IMR-90 (cell line): Measurements from ENCODE around the gene L1CAM. TPM values are rescaled to one million over a fixed set of nuclear protein-coding genes. Genes with fewer than 3 reads are reported as not detected.

ENCODE experiments used
- ATAC-seq: fragments of 200-7000 bp; cut with Tn5 transposase; 2 replicates; pipeline ENCODE4 v1.9.1; 2020; ENCODE audit warnings: low read depth, mild to moderate bottlenecking, moderate library complexity
- BruUV-seq: library from RNA; stranded (reverse); fragments of 400-500 nt; replicated peaks from 2 replicates; lab custom pipeline; 2021; lab: Mats Ljungman, UMichigan
- CTCF ChIA-PET: fragments of 300-600 bp; formaldehyde crosslinking; extraction: SDS; loops from one replicate; lab custom pipeline; 2021; ENCODE audit warnings: antibody characterized with exemption; lab: Yijun Ruan, JAX
- POLR2A ChIA-PET: fragments of 300-600 bp; sonication (Branson Sonifier 250); formaldehyde crosslinking; loops from one replicate; lab custom pipeline; 2022; ENCODE audit warnings: antibody characterized with exemption; ENCODE audit not compliant: unreplicated experiment; lab: Charles Lee
- DNase-seq: peaks from one replicate; pipeline ENCODE4 v3.0.0; 2013
- H2AFZ ChIP-seq: replicated peaks from 2 replicates; pipeline ENCODE3; 2013; ENCODE audit warnings: low read length, mild to moderate bottlenecking; ENCODE audit not compliant: poor library complexity
- H2AK5ac ChIP-seq: 2 replicates; pipeline ENCODE4 v1.6.1; 2013; ENCODE audit warnings: low read depth, low read length, inconsistent platforms
- H2AK9ac ChIP-seq: replicated peaks from 2 replicates; pipeline ENCODE3; 2013; ENCODE audit warnings: mild to moderate bottlenecking, low read depth, low read length, moderate library complexity; ENCODE audit not compliant: poor library complexity
- H2BK120ac ChIP-seq: 2 replicates; pipeline ENCODE4 v1.6.1; 2013; ENCODE audit warnings: low read depth, low read length, inconsistent platforms
- H2BK15ac ChIP-seq: 3 replicates; pipeline ENCODE4 v1.6.1; 2013; ENCODE audit warnings: low read depth, low read length, inconsistent platforms
- H2BK20ac ChIP-seq: 2 replicates; pipeline ENCODE4 v1.6.1; 2013; ENCODE audit warnings: low read depth, mild to moderate bottlenecking, inconsistent platforms, low read length, moderate library complexity
- H2BK5ac ChIP-seq: 2 replicates; pipeline ENCODE4 v1.6.1; 2013; ENCODE audit warnings: mild to moderate bottlenecking, low read depth, low read length, inconsistent platforms; ENCODE audit not compliant: poor library complexity, severe bottlenecking
- H3K14ac ChIP-seq: replicated peaks from 2 replicates; pipeline ENCODE4 v1.6.1; 2013; ENCODE audit warnings: low read depth, low read length, inconsistent platforms
- H3K18ac ChIP-seq: 2 replicates; pipeline ENCODE4 v1.6.1; 2013; ENCODE audit warnings: low read depth, low read length, control low read depth
- H3K23ac ChIP-seq: 2 replicates; pipeline ENCODE4 v1.6.1; 2013; ENCODE audit warnings: low read depth, low read length, inconsistent platforms
- H3K27ac ChIP-seq: 2 replicates; pipeline ENCODE4 v1.5.1; 2013; ENCODE audit warnings: mild to moderate bottlenecking, control low read depth, low read length; ENCODE audit not compliant: insufficient read depth
- H3K27me3 ChIP-seq: 2 replicates; pipeline ENCODE4 v1.6.1; 2013; ENCODE audit warnings: low read length; ENCODE audit not compliant: control insufficient read depth, insufficient read depth
- H3K36me3 ChIP-seq: 2 replicates; pipeline ENCODE4 v1.6.1; 2013; ENCODE audit warnings: low read length, mixed read lengths; ENCODE audit not compliant: control insufficient read depth, insufficient read depth
- H3K4ac ChIP-seq: 2 replicates; pipeline ENCODE4 v1.6.1; 2013; ENCODE audit warnings: low read depth, low read length, inconsistent platforms
- H3K4me1 ChIP-seq: 2 replicates; pipeline ENCODE4 v1.6.1; 2013; ENCODE audit warnings: low read length, mixed read lengths; ENCODE audit not compliant: control insufficient read depth, insufficient read depth
- H3K4me2 ChIP-seq: 2 replicates; pipeline ENCODE4 v1.6.1; 2013; ENCODE audit warnings: low read depth, mild to moderate bottlenecking, control low read depth, low read length, moderate library complexity
- H3K4me3 ChIP-seq: 2 replicates; pipeline ENCODE4 v1.5.1; 2013; ENCODE audit warnings: low read depth, mild to moderate bottlenecking, control low read depth, low read length, moderate library complexity; ENCODE audit not compliant: insufficient read depth
- H3K56ac ChIP-seq: 2 replicates; pipeline ENCODE4 v1.6.1; 2013; ENCODE audit warnings: low read length, inconsistent platforms; ENCODE audit not compliant: insufficient read depth; ENCODE audit errors: extremely low read depth
- H3K79me1 ChIP-seq, 2 experiments: 2 replicates each; pipeline ENCODE4 v1.6.1; 2013; ENCODE audit warnings: low read length in 2 of 2, inconsistent platforms in 1 of 2, low read depth in 1 of 2
- H3K9ac ChIP-seq: 2 replicates; pipeline ENCODE4 v1.6.1; 2013; ENCODE audit warnings: low read depth, low read length, control low read depth
- H3K9me1 ChIP-seq: 2 replicates; pipeline ENCODE4 v1.6.1; 2013; ENCODE audit warnings: low read length, inconsistent platforms; ENCODE audit not compliant: insufficient read depth
- H3K9me3 ChIP-seq: 2 replicates; pipeline ENCODE4 v1.6.1; 2013; ENCODE audit warnings: low read length; ENCODE audit not compliant: control insufficient read depth, insufficient read depth
- H4K20me1 ChIP-seq: 2 replicates; pipeline ENCODE4 v1.6.1; 2013; ENCODE audit warnings: low read length, inconsistent platforms; ENCODE audit not compliant: insufficient read depth
- H4K5ac ChIP-seq: 2 replicates; pipeline ENCODE4 v1.6.1; 2013; ENCODE audit warnings: mild to moderate bottlenecking, low read depth, low read length, control low read depth
- H4K8ac ChIP-seq, 2 experiments: 2 replicates each; pipeline ENCODE4 v1.6.1; 2013; ENCODE audit warnings: low read depth in 2 of 2, low read length in 2 of 2, control low read depth in 1 of 2, inconsistent platforms in 1 of 2
- H4K91ac ChIP-seq: 2 replicates; pipeline ENCODE4 v1.6.1; 2013; ENCODE audit warnings: low read depth, low read length, inconsistent platforms; ENCODE audit not compliant: insufficient read depth
- BHLHE40 ChIP-seq: fragments of 150-350 bp; IDR thresholded peaks from 2 replicates; pipeline ENCODE4 v1.6.1; 2016; ENCODE audit warnings: mild to moderate bottlenecking, low read depth, low read length
- CEBPB ChIP-seq: IDR thresholded peaks from 2 replicates; pipeline ENCODE4 v1.6.1; 2012; ENCODE audit warnings: low read depth, low read length, improper control_type of control experiment
- CHD1 ChIP-seq: IDR thresholded peaks from 2 replicates; pipeline ENCODE4 v1.6.1; 2012; ENCODE audit warnings: low read depth, low read length, improper control_type of control experiment
- ELK1 ChIP-seq: fragments of 150-350 bp; IDR thresholded peaks from 2 replicates; pipeline ENCODE4 v1.6.1; 2016; ENCODE audit warnings: low read depth, mild to moderate bottlenecking, low read length, moderate library complexity, borderline replicate concordance
- FOS ChIP-seq: fragments of 150-350 bp; IDR thresholded peaks from 2 replicates; pipeline ENCODE4 v1.6.1; 2016; ENCODE audit warnings: low read depth, low read length
- MAFK ChIP-seq: IDR thresholded peaks from 2 replicates; pipeline ENCODE4 v1.6.1; 2012; ENCODE audit warnings: low read depth, low read length, improper control_type of control experiment
- MAZ ChIP-seq: IDR thresholded peaks from 2 replicates; pipeline ENCODE4 v1.6.1; 2012; ENCODE audit warnings: low read depth, mild to moderate bottlenecking, low read length, improper control_type of control experiment, moderate library complexity, borderline replicate concordance
- MXI1 ChIP-seq: IDR thresholded peaks from 2 replicates; pipeline ENCODE4 v1.6.1; 2012; ENCODE audit warnings: low read depth, mild to moderate bottlenecking, low read length, moderate library complexity, borderline replicate concordance
- NFE2L2 ChIP-seq: fragments of 150-350 bp; IDR thresholded peaks from 2 replicates; pipeline ENCODE4 v1.6.1; 2016; ENCODE audit warnings: low read depth, mild to moderate bottlenecking, low read length
- POLR2A ChIP-seq: IDR thresholded peaks from 2 replicates; pipeline ENCODE4 v1.6.1; 2012; ENCODE audit warnings: mild to moderate bottlenecking, low read depth, low read length
- RAD21 ChIP-seq: IDR thresholded peaks from 2 replicates; pipeline ENCODE4 v1.6.1; 2012; ENCODE audit warnings: low read length, improper control_type of control experiment
- RCOR1 ChIP-seq: IDR thresholded peaks from 2 replicates; pipeline ENCODE4 v1.6.1; 2012; ENCODE audit warnings: mild to moderate bottlenecking, low read length, improper control_type of control experiment; ENCODE audit not compliant: insufficient replicate concordance
- RFX5 ChIP-seq: IDR thresholded peaks from 2 replicates; pipeline ENCODE4 v1.8.0; 2012; ENCODE audit warnings: low read depth, mild to moderate bottlenecking, low read length, moderate library complexity
- SMC3 ChIP-seq: fragments of 150-350 bp; IDR thresholded peaks from 2 replicates; pipeline ENCODE4 v1.6.1; 2016; ENCODE audit warnings: low read depth, mild to moderate bottlenecking, antibody characterized with exemption, low read length, moderate library complexity
- WGBS, 2 experiments: methylation state at CpG; one replicate each; pipeline versions ENCODE4 v1.1.5 to v1.1.7; 2013; ENCODE audit warnings: missing lambda C conversion rate in 2 of 2; ENCODE audit not compliant: insufficient read length in 1 of 2; ENCODE audit errors: extremely low coverage in 2 of 2; 5-methylcytosine and 5-hydroxymethylcytosine counted together
- dilution Hi-C: fragments of 300-500 bp; cut with HindIII; formaldehyde crosslinking; loops from one replicate; pipeline ENCODE4 v1.14.3; 2018; ENCODE audit warnings: low sequenced_read_pairs; ENCODE audit not compliant: unreplicated experiment
- in situ Hi-C: fragments of 300-500 bp; cut with MboI; formaldehyde crosslinking; loops from 3 replicates; pipeline ENCODE4 v1.14.3; 2019; ENCODE audit warnings: low sequenced_read_pairs, inconsistent platforms, mixed read lengths
- intact Hi-C: fragments of 100-400 bp; cut with micrococcal nuclease; formaldehyde crosslinking; loops from 2 replicates; pipeline ENCODE4 v1.10.0; 2022
- polyA plus RNA-seq, 3 experiments: library from polyadenylated mRNA; depleted of rRNA; stranded (reverse); fragments of >200 nt; gene quantifications; 2 replicates each; pipeline ENCODE4 v1.2.3, GENCODE V29; 2012; ENCODE audit warnings: low replicate concordance in 1 of 3
- total RNA-seq: library from RNA; depleted of rRNA; stranded (reverse); fragments of >200 nt; gene quantifications from 2 replicates; pipeline ENCODE4 v1.2.3, GENCODE V29; 2012
- TF ChIP-seq, protein P1 (sequence below): fragments of 150-350 bp; IDR thresholded peaks from 2 replicates; pipeline ENCODE4 v1.6.1; 2017; ENCODE audit warnings: mild to moderate bottlenecking, antibody characterized with exemption, low read length, low read depth

Gene L1CAM
- total and polyA plus RNA-seq, 2 of the 4 experiments (the other 2 are of a cell fraction): 0.36 to 1.9 TPM

GRCh38 chrX:153851981-153852380 lies 34.0 kb downstream of the L1CAM start:
- intact Hi-C loops: no loop called here
- H2BK5ac ChIP-seq: no peak overlapping the region
- ATAC-seq (no peak), DNase-seq (no peak)
- H3K36me3 ChIP-seq: no peaks in the 10 kb centered on the region
- H4K20me1 ChIP-seq: no peaks in the 10 kb centered on the region
- no peak overlapping the region for H3K14ac ChIP-seq
- no peak for TF ChIP-seq MXI1
- no peak for TF ChIP-seq POLR2A
- TF ChIP-seq FOS: no peak
- TF ChIP-seq ELK1: no peak
- no peak for TF ChIP-seq NFE2L2
- no peak for TF ChIP-seq RFX5
- no peak for TF ChIP-seq RAD21
- no peak for TF ChIP-seq BHLHE40
- TF ChIP-seq MAZ: no peak
- no peak for TF ChIP-seq CHD1
- no peak for TF ChIP-seq RCOR1
- no peak for TF ChIP-seq SMC3
- no peak for TF ChIP-seq MAFK
- no peak for TF ChIP-seq CEBPB
- TF ChIP-seq, protein P1, sequence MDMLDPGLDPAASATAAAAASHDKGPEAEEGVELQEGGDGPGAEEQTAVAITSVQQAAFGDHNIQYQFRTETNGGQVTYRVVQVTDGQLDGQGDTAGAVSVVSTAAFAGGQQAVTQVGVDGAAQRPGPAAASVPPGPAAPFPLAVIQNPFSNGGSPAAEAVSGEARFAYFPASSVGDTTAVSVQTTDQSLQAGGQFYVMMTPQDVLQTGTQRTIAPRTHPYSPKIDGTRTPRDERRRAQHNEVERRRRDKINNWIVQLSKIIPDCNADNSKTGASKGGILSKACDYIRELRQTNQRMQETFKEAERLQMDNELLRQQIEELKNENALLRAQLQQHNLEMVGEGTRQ: no peak
- H3K9me1 ChIP-seq: no peaks in the 10 kb centered on the region
- H3K56ac ChIP-seq: no peak overlapping the region
- no peak overlapping the region for H3K18ac ChIP-seq
- H3K4me3 ChIP-seq: no peak overlapping the region
- H2BK15ac ChIP-seq: no peak overlapping the region
- ChIA-PET CTCF (no interaction called here), POLR2A (no interaction called here)
- no peak overlapping the region for H2AFZ ChIP-seq
- no peak overlapping the region for H3K4me2 ChIP-seq
- H3K4me1 ChIP-seq: no peaks in the 10 kb centered on the region
- no peak overlapping the region for H2AK9ac ChIP-seq
- no TSS peak for BruUV-seq
- H3K23ac ChIP-seq: no peak overlapping the region
- in situ Hi-C loops: no loop called here
- no peak overlapping the region for H4K91ac ChIP-seq
- peaks cover 2% of the 10 kb centered on the region; the same call in 1 of the 2 replicates for H3K9me3 ChIP-seq
- no peak overlapping the region for H2BK120ac ChIP-seq
- H2BK20ac ChIP-seq: no peak overlapping the region
- dilution Hi-C loops: no loop called here
- no peak overlapping the region for H3K27ac ChIP-seq
- H3K79me1 ChIP-seq: no peaks in the 10 kb centered on the region
- H4K8ac ChIP-seq: no peak overlapping the region
- no CpG with 5 or more reads among the region's 3 CpGs for WGBS, 2 experiments
- H3K9ac ChIP-seq: no peak overlapping the region
- H3K27me3 ChIP-seq: peaks cover 27% of the 10 kb centered on the region
- no peak overlapping the region for H2AK5ac ChIP-seq
- no peak overlapping the region for H4K5ac ChIP-seq
- no peak overlapping the region for H3K4ac ChIP-seq
